Skeletal muscle cell (primary cell): Measurements from ENCODE around the gene OCIAD1.
A peak's percentile ranks its signal among the peaks of the same experiment; 100 is the strongest.

Experiments
- DNase-seq: peaks from one replicate; pipeline ENCODE4 v3.0.0-alpha.2; 2010; ENCODE audit warnings: low read depth
- H3K4me3 ChIP-seq: 2 replicates; pipeline ENCODE4 v1.5.1; 2011; ENCODE audit warnings: low read depth, mild to moderate bottlenecking, control low read depth, low read length, moderate library complexity

OCIAD1 gene

DNA sequence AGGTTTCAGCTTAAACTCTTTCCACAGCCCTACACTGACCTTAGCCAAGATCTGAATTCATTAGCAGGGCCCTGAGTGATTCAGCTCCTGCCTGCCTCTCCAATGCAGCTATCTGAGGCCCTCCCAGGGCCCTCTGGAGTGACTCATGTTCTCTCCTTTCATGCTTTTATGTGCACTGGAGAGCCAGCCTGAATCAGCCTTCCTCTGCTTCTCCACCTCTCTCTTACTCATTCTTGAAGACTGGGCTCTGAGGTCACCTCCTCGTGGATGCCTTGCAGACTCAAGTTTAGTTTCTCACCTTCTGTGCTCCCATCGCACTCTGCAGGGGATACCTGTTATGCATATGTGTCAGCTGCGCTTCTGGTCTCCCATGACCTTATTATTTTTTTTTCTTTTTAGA lies 78.8 kb downstream of the OCIAD1 start:
- DNase-seq: peak; percentile 94
- no peak overlapping the region for H3K4me3 ChIP-seq

DNA sequence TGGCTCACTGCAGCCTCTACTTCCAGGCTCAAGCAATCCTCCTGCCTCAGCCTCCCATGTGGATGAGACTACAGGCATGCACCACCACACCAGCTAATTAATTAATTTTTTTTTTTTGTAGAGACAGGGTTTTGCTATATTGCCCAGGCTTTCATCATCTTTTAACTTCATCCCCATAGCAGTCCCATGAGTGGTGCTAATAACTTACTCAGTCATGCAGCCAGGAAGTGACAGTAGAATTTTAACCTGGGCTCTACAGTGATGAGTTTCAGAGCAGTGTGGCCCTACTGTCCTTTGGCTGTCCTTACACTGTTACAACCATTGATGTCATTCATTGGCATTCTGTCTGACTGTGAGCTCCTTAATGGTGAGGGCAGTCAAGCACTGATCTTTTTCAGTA lies 79.6 kb downstream of the OCIAD1 start:
- DNase-seq: no peak
- no peak overlapping the region for H3K4me3 ChIP-seq
